ENCODE data around the gene SCO2. TPM values are rescaled to one million over a fixed set of nuclear protein-coding genes. Genes with fewer than 3 reads are reported as not detected.

Gene SCO2
- polyA plus RNA-seq, 3 donors: 39.5 to 101 (median 69.6) TPM

GRCh38 chr22:50522208-50522805 lies 3.1 kb downstream of the SCO2 start:
- peaks cover 0 to under 1% (median 0%) of the 10 kb centered on the region in 3 donors for H3K27me3 Mint-ChIP-seq (ENCODE audit: low read depth in 3 of 3)
- peaks cover 54 to 66% of the 10 kb centered on the region in 2 donors for H3K36me3 ChIP-seq (replicated peaks in 1 of 2; ENCODE audit: control insufficient read depth in 1 of 2, insufficient read depth in 2 of 2, low read length in 2 of 2)
- peaks cover 16% of the 10 kb centered on the region for H3K4me1 Mint-ChIP-seq
- H4K20me1 ChIP-seq (ENCODE audit: insufficient read depth, low read length): peaks cover 62% of the 10 kb centered on the region
- no peaks in the 10 kb centered on the region for H3K27me3 ChIP-seq (ENCODE audit: control insufficient read depth in 2 of 2, insufficient read depth in 2 of 2, low read length in 2 of 2)
- H3K4me3 ChIP-seq (replicated peaks in 1 of 3; ENCODE audit: low read depth in 2 of 3, low read length in 3 of 3): no peak overlapping the region
- peak overlapping the region in 2 of 7 donors; percentile 40 to 46 for H3K27ac Mint-ChIP-seq
- H3K4me3 Mint-ChIP-seq: no peak overlapping the region
- H3K9me3 ChIP-seq (replicated peaks in 1 of 2; ENCODE audit: control insufficient read depth in 1 of 2, insufficient read depth in 1 of 2, low read length in 2 of 2): no peaks in the 10 kb centered on the region
- H3K79me2 ChIP-seq (ENCODE audit: insufficient read depth, low read length): peaks cover 31% of the 10 kb centered on the region
- H3K4me1 ChIP-seq (ENCODE audit: control insufficient read depth in 1 of 2, insufficient read depth in 2 of 2, low read length in 2 of 2): peaks cover 19 to 36% of the 10 kb centered on the region in 2 donors
- H3K27ac ChIP-seq (ENCODE audit: low read depth in 1 of 2, low read length in 2 of 2): no peak overlapping the region
- DNase-seq: no peak
- H3K4me2 ChIP-seq (replicated peaks; ENCODE audit: extremely low read depth, low read length, poor library complexity, severe bottlenecking): no peak overlapping the region
- no peak overlapping the region for H2AFZ ChIP-seq (ENCODE audit: insufficient read depth, low read depth, low read length, poor library complexity, severe bottlenecking)
- no peak overlapping the region for H3K9ac ChIP-seq (ENCODE audit: insufficient read depth, low read length, poor library complexity, severe bottlenecking)
- WGBS (ENCODE audit: insufficient coverage): 97% methylated on average over 3 of the region's 15 CpGs
- peaks cover 0 to 1% (median 0%) of the 10 kb centered on the region in 7 donors for H3K9me3 Mint-ChIP-seq
- TF ChIP-seq CTCF (IDR thresholded peaks at IDR 0.05): no peak
- intact Hi-C loops (cut with micrococcal nuclease): no loop called here
- peaks cover 31 to 65% of the 10 kb centered on the region in 2 donors for H3K36me3 Mint-ChIP-seq

- Histone ChIP-seq H3K79me2 (ENCODE audit: insufficient read depth, low read length) (peaks cover 28% of the 10 kb centered on the region), H3K4me1 (ENCODE audit: control insufficient read depth in 1 of 2, insufficient read depth in 2 of 2, low read length in 2 of 2) (peaks cover 15 to 30% of the 10 kb centered on the region in 2 donors), H3K4me2 (replicated peaks; ENCODE audit: extremely low read depth, low read length, poor library complexity, severe bottlenecking) (no peak overlapping the region), H3K27ac (ENCODE audit: low read depth in 1 of 2, low read length in 2 of 2) (no peak overlapping the region), H3K27me3 (ENCODE audit: control insufficient read depth in 2 of 2, insufficient read depth in 2 of 2, low read length in 2 of 2) (no peaks in the 10 kb centered on the region), H3K4me3 (replicated peaks in 1 of 3; ENCODE audit: low read depth in 2 of 3, low read length in 3 of 3) (no peak overlapping the region), H3K9ac (ENCODE audit: insufficient read depth, low read length, poor library complexity, severe bottlenecking) (no peak overlapping the region), H2AFZ (ENCODE audit: insufficient read depth, low read depth, low read length, poor library complexity, severe bottlenecking) (no peak overlapping the region), H4K20me1 (ENCODE audit: insufficient read depth, low read length) (peaks cover 56% of the 10 kb centered on the region), H3K9me3 (replicated peaks in 1 of 2; ENCODE audit: control insufficient read depth in 1 of 2, insufficient read depth in 1 of 2, low read length in 2 of 2) (no peaks in the 10 kb centered on the region), H3K36me3 (replicated peaks in 1 of 2; ENCODE audit: control insufficient read depth in 1 of 2, insufficient read depth in 2 of 2, low read length in 2 of 2) (peaks cover 53 to 71% of the 10 kb centered on the region in 2 donors)
- Mint-ChIP-seq H3K27ac (no peak overlapping the region), H3K4me3 (no peak overlapping the region), H3K4me1 (peaks cover 10% of the 10 kb centered on the region), H3K27me3 (ENCODE audit: low read depth in 3 of 3) (peaks cover 0 to 2% (median 0%) of the 10 kb centered on the region in 3 donors), H3K9me3 (peaks cover 0 to 1% (median 0%) of the 10 kb centered on the region in 7 donors), H3K36me3 (peaks cover 30 to 67% of the 10 kb centered on the region in 2 donors)
- intact Hi-C loops (cut with micrococcal nuclease): no loop called here
- no peak for TF ChIP-seq CTCF (IDR thresholded peaks at IDR 0.05)
- DNase-seq: no peak
- WGBS (ENCODE audit: insufficient coverage): 92% methylated on average over 10 of the region's 10 CpGs
Observed at GRCh38 chr22:50521710-50522109, 3.7 kb downstream of the SCO2 start.
